ENCODE data around the gene RAD50.
"Not testable (repeated sequence)": the region's sequence is repeated elsewhere in the genome, so short reads cannot be mapped to it uniquely, and the experiment has no call there.

RAD50 gene

GRCh38 chr5:132576123-132576522 lies 19.3 kb downstream of the RAD50 start:
- H3K9me3 ChIP-seq, result no peaks in the 10 kb centered on the region
- no peak overlapping the region for H3K4me3 ChIP-seq (ENCODE audit: low read depth, low read length)
- H3K27me3 ChIP-seq, result no peaks in the 10 kb centered on the region
- TF ChIP-seq, protein P1, sequence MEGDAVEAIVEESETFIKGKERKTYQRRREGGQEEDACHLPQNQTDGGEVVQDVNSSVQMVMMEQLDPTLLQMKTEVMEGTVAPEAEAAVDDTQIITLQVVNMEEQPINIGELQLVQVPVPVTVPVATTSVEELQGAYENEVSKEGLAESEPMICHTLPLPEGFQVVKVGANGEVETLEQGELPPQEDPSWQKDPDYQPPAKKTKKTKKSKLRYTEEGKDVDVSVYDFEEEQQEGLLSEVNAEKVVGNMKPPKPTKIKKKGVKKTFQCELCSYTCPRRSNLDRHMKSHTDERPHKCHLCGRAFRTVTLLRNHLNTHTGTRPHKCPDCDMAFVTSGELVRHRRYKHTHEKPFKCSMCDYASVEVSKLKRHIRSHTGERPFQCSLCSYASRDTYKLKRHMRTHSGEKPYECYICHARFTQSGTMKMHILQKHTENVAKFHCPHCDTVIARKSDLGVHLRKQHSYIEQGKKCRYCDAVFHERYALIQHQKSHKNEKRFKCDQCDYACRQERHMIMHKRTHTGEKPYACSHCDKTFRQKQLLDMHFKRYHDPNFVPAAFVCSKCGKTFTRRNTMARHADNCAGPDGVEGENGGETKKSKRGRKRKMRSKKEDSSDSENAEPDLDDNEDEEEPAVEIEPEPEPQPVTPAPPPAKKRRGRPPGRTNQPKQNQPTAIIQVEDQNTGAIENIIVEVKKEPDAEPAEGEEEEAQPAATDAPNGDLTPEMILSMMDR (IDR thresholded peaks at IDR 0.05; ENCODE audit: low read depth, low read length), result no peak
- peaks cover 6% of the 10 kb centered on the region; the same call in 1 of the 2 replicates for H3K4me1 ChIP-seq
- DNase-seq, result no peak
- peaks cover 29% of the 10 kb centered on the region for H3K36me3 ChIP-seq

- H3K9me3 ChIP-seq; H3K27me3 ChIP-seq; DNase-seq; H3K4me1 ChIP-seq; H3K36me3 ChIP-seq; H3K4me3 ChIP-seq (ENCODE audit: low read depth, low read length): not testable (repeated sequence)
Measured at GRCh38 chr5:132584560-132584959, 27.8 kb downstream of the RAD50 start.

DNA sequence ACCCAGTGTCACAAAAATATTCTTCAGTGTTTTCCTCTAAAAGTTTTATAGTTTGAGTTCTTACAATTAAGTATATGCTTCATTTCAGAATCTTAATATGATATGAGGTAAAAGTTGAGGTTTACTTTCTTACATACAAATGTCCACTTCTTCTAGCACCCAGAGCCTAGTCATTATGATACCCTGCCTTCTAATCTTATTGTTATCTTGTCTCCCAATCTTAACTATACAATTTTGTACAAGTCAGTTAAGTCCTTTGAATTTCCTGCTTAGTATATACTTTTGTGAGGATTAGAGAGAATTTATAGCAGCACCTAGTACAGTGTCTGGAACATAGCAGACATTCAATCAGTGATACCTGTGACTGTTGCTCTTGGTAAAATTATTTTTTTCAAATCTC lies 29.3 kb downstream of the RAD50 start:
- TF ChIP-seq, protein P1 (IDR thresholded peaks at IDR 0.05; ENCODE audit: low read depth, low read length), result no peak
- Histone ChIP-seq H3K9me3 (no peaks in the 10 kb centered on the region), H3K27me3 (no peaks in the 10 kb centered on the region), H3K36me3 (peaks cover 16% of the 10 kb centered on the region), H3K4me3 (ENCODE audit: low read depth, low read length) (no peak overlapping the region), H3K4me1 (no peaks in the 10 kb centered on the region)
- DNase-seq, result no peak

- DNase-seq, result no peak
- TF ChIP-seq, protein P1 (IDR thresholded peaks at IDR 0.05; ENCODE audit: low read depth, low read length), result no peak
- Histone ChIP-seq H3K4me3 (ENCODE audit: low read depth, low read length) (no peak overlapping the region), H3K27me3 (no peaks in the 10 kb centered on the region), H3K9me3 (no peaks in the 10 kb centered on the region), H3K36me3 (peaks cover 18% of the 10 kb centered on the region), H3K4me1 (no peaks in the 10 kb centered on the region)
Measured at GRCh38 chr5:132589467-132589866, 32.7 kb downstream of the RAD50 start.

DNA sequence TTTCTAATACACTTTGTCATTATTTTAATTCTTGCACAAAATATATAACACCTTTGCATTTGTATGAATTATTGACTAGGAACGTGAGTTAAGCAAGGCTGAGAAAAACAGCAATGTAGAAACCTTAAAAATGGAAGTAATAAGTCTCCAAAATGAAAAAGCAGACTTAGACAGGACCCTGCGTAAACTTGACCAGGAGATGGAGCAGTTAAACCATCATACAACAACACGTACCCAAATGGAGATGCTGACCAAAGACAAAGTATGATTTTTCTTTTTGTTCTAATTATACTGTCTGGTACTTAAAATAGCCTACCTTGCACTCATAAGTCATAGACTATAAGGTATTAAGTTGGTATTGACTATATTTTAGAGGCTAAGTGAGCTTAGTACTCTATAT lies 34.4 kb downstream of the RAD50 start:
- H3K4me3 ChIP-seq (ENCODE audit: low read depth, low read length), result no peak overlapping the region
- no peak for DNase-seq
- peaks cover 28% of the 10 kb centered on the region for H3K36me3 ChIP-seq
- no peaks in the 10 kb centered on the region for H3K9me3 ChIP-seq
- no peaks in the 10 kb centered on the region for H3K27me3 ChIP-seq
- H3K4me1 ChIP-seq, result no peaks in the 10 kb centered on the region
- TF ChIP-seq, protein P1 (IDR thresholded peaks at IDR 0.05; ENCODE audit: low read depth, low read length), result peak; percentile 34

DNA sequence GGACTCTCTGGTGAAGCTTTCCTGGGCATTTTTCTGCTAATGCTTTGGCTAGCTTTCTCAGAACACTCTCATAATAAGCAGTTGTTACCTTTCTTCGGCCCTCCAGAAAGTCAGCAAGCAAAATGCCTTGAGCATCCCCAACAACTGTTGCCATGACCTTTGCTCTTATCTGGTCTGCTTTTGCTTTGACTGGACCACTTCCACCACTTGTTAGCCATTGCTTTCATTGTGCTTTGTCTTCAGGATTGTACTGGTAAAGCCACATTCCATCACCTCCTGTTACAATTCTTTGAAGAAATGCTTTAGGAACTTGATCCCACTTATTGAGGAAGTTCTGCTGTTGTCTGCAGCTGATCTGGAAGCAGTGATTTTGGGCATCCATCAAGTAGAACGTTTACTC lies 35.7 kb downstream of the RAD50 start:
- Histone ChIP-seq H3K4me1 (no peaks in the 10 kb centered on the region), H3K9me3 (no peaks in the 10 kb centered on the region), H3K36me3 (peaks cover 33% of the 10 kb centered on the region), H3K27me3 (no peaks in the 10 kb centered on the region), H3K4me3 (ENCODE audit: low read depth, low read length) (no peak overlapping the region)
- TF ChIP-seq, protein P1 (IDR thresholded peaks at IDR 0.05; ENCODE audit: low read depth, low read length), result no peak
- DNase-seq, result no peak

GRCh38 chr5:132594170-132594569 lies 37.4 kb downstream of the RAD50 start:
- no peak overlapping the region for H3K4me3 ChIP-seq (ENCODE audit: low read depth, low read length)
- TF ChIP-seq, protein P1 (IDR thresholded peaks at IDR 0.05; ENCODE audit: low read depth, low read length), result no peak
- H3K9me3 ChIP-seq, result no peaks in the 10 kb centered on the region
- DNase-seq, result no peak
- H3K4me1 ChIP-seq, result no peaks in the 10 kb centered on the region
- no peaks in the 10 kb centered on the region for H3K27me3 ChIP-seq
- H3K36me3 ChIP-seq, result peaks cover 33% of the 10 kb centered on the region

Data from BE2C (cell line).